Measurements from ENCODE around the gene TCF4.

TCF4 gene

GRCh38 chr18:55433648-55434047 lies 154.3 kb downstream of the TCF4 start:
- no peak for ATAC-seq
- TF ChIP-seq ESRRG (CRISPR knock-in tag; IDR thresholded peaks at IDR 0.05) (no peak), ZNF70 (CRISPR knock-in tag; IDR thresholded peaks at IDR 0.05) (no peak), RARB (CRISPR knock-in tag; IDR thresholded peaks at IDR 0.05) (no peak), OSR1 (CRISPR knock-in tag; IDR thresholded peaks at IDR 0.05) (no peak), ZFP30 (CRISPR knock-in tag; IDR thresholded peaks at IDR 0.05) (no peak), ZC3H10 (CRISPR knock-in tag; IDR thresholded peaks at IDR 0.05) (no peak), SNAI2 (CRISPR knock-in tag; IDR thresholded peaks at IDR 0.05) (no peak), TCF4 (CRISPR knock-in tag; IDR thresholded peaks at IDR 0.05; ENCODE audit: borderline replicate concordance) (no peak), ISL1 (CRISPR knock-in tag; IDR thresholded peaks at IDR 0.05) (no peak), ZNF8 (CRISPR knock-in tag; IDR thresholded peaks at IDR 0.05) (no peak)
- TF ChIP-seq, protein P1, sequence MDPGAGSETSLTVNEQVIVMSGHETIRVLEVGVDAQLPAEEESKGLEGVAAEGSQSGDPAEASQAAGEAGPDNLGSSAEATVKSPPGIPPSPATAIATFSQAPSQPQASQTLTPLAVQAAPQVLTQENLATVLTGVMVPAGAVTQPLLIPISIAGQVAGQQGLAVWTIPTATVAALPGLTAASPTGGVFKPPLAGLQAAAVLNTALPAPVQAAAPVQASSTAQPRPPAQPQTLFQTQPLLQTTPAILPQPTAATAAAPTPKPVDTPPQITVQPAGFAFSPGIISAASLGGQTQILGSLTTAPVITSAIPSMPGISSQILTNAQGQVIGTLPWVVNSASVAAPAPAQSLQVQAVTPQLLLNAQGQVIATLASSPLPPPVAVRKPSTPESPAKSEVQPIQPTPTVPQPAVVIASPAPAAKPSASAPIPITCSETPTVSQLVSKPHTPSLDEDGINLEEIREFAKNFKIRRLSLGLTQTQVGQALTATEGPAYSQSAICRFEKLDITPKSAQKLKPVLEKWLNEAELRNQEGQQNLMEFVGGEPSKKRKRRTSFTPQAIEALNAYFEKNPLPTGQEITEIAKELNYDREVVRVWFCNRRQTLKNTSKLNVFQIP (CRISPR knock-in tag; IDR thresholded peaks at IDR 0.05; ENCODE audit: borderline replicate concordance, low read depth), result no peak

DNA sequence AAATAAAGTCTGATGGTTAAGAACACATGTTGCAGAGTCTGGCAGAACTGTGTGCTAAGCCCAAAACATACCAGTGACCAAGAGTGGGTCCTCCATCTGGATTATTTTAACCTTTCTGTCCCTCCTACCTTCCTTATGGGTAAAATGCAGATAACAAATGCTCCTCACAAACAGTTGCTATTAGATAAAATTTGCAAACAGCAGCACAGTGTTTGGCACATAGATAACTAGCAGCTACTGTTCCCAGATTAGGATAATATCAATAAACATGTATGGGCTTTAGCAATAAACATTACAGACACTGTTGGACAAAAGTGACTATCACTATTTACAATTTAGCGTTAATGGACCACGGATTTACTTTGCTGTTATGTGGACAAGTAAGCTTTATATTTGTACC lies 154.9 kb downstream of the TCF4 start:
- TF ChIP-seq ZC3H10 (CRISPR knock-in tag; IDR thresholded peaks at IDR 0.05) (no peak), TCF4 (CRISPR knock-in tag; IDR thresholded peaks at IDR 0.05; ENCODE audit: borderline replicate concordance) (no peak), ZNF565 (CRISPR knock-in tag; conservative IDR thresholded peaks at IDR 0.05; ENCODE audit: low read depth) (no peak), GLIS3 (CRISPR knock-in tag; IDR thresholded peaks at IDR 0.05) (no peak), ISL1 (CRISPR knock-in tag; IDR thresholded peaks at IDR 0.05) (no peak)
- TF ChIP-seq, protein P1 (CRISPR knock-in tag; IDR thresholded peaks at IDR 0.05; ENCODE audit: borderline replicate concordance, low read depth), result no peak
- TF ChIP-seq, protein P2, sequence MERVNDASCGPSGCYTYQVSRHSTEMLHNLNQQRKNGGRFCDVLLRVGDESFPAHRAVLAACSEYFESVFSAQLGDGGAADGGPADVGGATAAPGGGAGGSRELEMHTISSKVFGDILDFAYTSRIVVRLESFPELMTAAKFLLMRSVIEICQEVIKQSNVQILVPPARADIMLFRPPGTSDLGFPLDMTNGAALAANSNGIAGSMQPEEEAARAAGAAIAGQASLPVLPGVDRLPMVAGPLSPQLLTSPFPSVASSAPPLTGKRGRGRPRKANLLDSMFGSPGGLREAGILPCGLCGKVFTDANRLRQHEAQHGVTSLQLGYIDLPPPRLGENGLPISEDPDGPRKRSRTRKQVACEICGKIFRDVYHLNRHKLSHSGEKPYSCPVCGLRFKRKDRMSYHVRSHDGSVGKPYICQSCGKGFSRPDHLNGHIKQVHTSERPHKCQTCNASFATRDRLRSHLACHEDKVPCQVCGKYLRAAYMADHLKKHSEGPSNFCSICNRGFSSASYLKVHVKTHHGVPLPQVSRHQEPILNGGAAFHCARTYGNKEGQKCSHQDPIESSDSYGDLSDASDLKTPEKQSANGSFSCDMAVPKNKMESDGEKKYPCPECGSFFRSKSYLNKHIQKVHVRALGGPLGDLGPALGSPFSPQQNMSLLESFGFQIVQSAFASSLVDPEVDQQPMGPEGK (CRISPR knock-in tag; IDR thresholded peaks at IDR 0.05; ENCODE audit: borderline replicate concordance), result no peak
- ATAC-seq, result no peak

DNA sequence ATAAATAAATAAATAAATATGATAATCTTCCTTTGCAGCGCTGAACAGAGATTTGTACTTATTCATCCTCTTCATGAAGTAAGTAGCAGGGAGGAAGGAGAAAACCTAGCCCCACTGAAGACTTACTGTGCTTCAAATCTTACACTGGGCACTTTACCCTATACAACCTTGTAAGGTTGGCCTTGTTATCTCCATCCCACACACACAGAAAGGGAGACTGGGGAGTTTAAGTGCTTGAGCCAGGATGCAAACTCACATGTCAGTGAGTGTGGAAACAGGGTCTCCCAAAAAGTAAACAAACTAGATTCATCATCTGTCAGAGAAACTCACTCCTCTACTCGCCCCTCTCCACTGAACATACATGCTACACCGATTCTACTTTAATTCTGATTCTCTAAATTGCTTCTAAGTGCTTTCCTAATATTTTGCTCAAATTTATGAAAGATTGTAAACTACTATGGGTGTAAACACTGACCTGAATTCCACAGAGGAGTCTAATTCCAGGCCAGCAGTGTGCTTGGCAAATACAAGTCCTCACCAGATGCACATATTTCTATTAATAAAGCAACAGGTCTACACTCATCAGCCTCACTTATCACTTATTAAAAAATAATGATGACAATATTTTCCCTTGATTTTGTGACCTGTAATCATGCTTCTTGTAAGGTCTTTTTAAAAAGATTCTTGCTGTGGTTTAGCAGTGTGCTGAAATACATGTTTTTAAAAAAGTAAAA lies 155.5 kb downstream of the TCF4 start:
- ATAC-seq, result no peak; the same call in 2 of the 3 replicates
- TF ChIP-seq ISL1 (CRISPR knock-in tag; IDR thresholded peaks at IDR 0.05) (no peak), RARB (CRISPR knock-in tag; IDR thresholded peaks at IDR 0.05) (no peak), ZFP3 (CRISPR knock-in tag; IDR thresholded peaks at IDR 0.05) (no peak), CSDC2 (CRISPR knock-in tag; IDR thresholded peaks at IDR 0.05) (no peak), TCF4 (CRISPR knock-in tag; IDR thresholded peaks at IDR 0.05; ENCODE audit: borderline replicate concordance) (no peak), SNAI2 (CRISPR knock-in tag; IDR thresholded peaks at IDR 0.05) (no peak)
- TF ChIP-seq, protein P1 (CRISPR knock-in tag; IDR thresholded peaks at IDR 0.05; ENCODE audit: borderline replicate concordance, low read depth), result no peak

GRCh38 chr18:55430026-55430425 lies 158.0 kb downstream of the TCF4 start:
- peak; percentile 75 for ATAC-seq
- TF ChIP-seq BACH2 (CRISPR knock-in tag; IDR thresholded peaks at IDR 0.05; ENCODE audit: borderline replicate concordance) (no peak), SNAI2 (CRISPR knock-in tag; IDR thresholded peaks at IDR 0.05) (no peak), CSDC2 (CRISPR knock-in tag; IDR thresholded peaks at IDR 0.05) (no peak), ESRRG (CRISPR knock-in tag; IDR thresholded peaks at IDR 0.05) (no peak), ISL1 (CRISPR knock-in tag; IDR thresholded peaks at IDR 0.05) (peak; percentile 38), ZNF565 (CRISPR knock-in tag; conservative IDR thresholded peaks at IDR 0.05; ENCODE audit: low read depth) (no peak), TSHZ2 (CRISPR knock-in tag; IDR thresholded peaks at IDR 0.05) (peak; percentile 65; the same call in 1 of the 2 replicates), OSR1 (CRISPR knock-in tag; IDR thresholded peaks at IDR 0.05) (no peak), ZNF70 (CRISPR knock-in tag; IDR thresholded peaks at IDR 0.05) (no peak), TOX (CRISPR knock-in tag; IDR thresholded peaks at IDR 0.05; ENCODE audit: borderline replicate concordance) (no peak), TCF4 (CRISPR knock-in tag; IDR thresholded peaks at IDR 0.05; ENCODE audit: borderline replicate concordance) (no peak), ZNF8 (CRISPR knock-in tag; IDR thresholded peaks at IDR 0.05) (no peak), PPARA (CRISPR knock-in tag; IDR thresholded peaks at IDR 0.05; ENCODE audit: borderline replicate concordance) (no peak)
- TF ChIP-seq, protein P3, sequence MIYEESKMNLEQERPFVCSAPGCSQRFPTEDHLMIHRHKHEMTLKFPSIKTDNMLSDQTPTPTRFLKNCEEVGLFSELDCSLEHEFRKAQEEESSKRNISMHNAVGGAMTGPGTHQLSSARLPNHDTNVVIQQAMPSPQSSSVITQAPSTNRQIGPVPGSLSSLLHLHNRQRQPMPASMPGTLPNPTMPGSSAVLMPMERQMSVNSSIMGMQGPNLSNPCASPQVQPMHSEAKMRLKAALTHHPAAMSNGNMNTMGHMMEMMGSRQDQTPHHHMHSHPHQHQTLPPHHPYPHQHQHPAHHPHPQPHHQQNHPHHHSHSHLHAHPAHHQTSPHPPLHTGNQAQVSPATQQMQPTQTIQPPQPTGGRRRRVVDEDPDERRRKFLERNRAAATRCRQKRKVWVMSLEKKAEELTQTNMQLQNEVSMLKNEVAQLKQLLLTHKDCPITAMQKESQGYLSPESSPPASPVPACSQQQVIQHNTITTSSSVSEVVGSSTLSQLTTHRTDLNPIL (CRISPR knock-in tag; IDR thresholded peaks at IDR 0.05; ENCODE audit: low read depth), result no peak
- TF ChIP-seq, protein P4, sequence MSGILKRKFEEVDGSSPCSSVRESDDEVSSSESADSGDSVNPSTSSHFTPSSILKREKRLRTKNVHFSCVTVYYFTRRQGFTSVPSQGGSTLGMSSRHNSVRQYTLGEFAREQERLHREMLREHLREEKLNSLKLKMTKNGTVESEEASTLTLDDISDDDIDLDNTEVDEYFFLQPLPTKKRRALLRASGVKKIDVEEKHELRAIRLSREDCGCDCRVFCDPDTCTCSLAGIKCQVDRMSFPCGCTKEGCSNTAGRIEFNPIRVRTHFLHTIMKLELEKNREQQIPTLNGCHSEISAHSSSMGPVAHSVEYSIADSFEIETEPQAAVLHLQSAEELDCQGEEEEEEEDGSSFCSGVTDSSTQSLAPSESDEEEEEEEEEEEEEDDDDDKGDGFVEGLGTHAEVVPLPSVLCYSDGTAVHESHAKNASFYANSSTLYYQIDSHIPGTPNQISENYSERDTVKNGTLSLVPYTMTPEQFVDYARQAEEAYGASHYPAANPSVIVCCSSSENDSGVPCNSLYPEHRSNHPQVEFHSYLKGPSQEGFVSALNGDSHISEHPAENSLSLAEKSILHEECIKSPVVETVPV (CRISPR knock-in tag; IDR thresholded peaks at IDR 0.05), result no peak

Measured in SK-N-SH treated with all-trans-retinoic acid at 6 μM for 48 hours (cell line).